Activated CD8-positive, alpha-beta T cell treated with anti-CD3 and anti-CD28 coated beads for 36 hours (primary cell): ENCODE measurements around the gene RGS17. TPM values are rescaled to one million over a fixed set of nuclear protein-coding genes. Genes with fewer than 3 reads are reported as not detected.

ENCODE experiments used
- ATAC-seq: fragments of 200-7000 bp; cut with Tn5 transposase; one replicate; pipeline ENCODE4 v1.10.0; 2021; ENCODE audit warnings: mild to moderate bottlenecking, moderate library complexity
- CTCF ChIA-PET: fragments of 350-600 bp; sonication (Branson Sonifier 250); formaldehyde crosslinking; loops from one replicate; lab custom pipeline; 2021; ENCODE audit warnings: antibody characterized with exemption; lab: Charles Lee
- POLR2A ChIA-PET: fragments of 350-600 bp; sonication (Branson Sonifier 250); formaldehyde crosslinking; loops from one replicate; lab custom pipeline; 2021; ENCODE audit warnings: antibody characterized with exemption; lab: Charles Lee
- DNase-seq: peaks from one replicate; pipeline ENCODE4 v3.0.0-alpha.2; 2020
- H3K27ac Mint-ChIP-seq: one replicate; pipeline ENCODE4 v1.8.0; 2021; ENCODE audit warnings: mild to moderate bottlenecking, mixed read lengths
- H3K27me3 Mint-ChIP-seq: one replicate; pipeline ENCODE4 v1.8.0; 2021; ENCODE audit warnings: mixed read lengths
- H3K36me3 Mint-ChIP-seq: one replicate; pipeline ENCODE4 v1.8.0; 2021; ENCODE audit warnings: low read depth, mixed read lengths
- H3K4me1 Mint-ChIP-seq: one replicate; pipeline ENCODE4 v1.8.0; 2021; ENCODE audit warnings: low read depth, mixed read lengths
- H3K4me3 Mint-ChIP-seq: one replicate; pipeline ENCODE4 v1.8.0; 2021; ENCODE audit warnings: mild to moderate bottlenecking, moderate library complexity, mixed read lengths
- H3K9me3 Mint-ChIP-seq: one replicate; pipeline ENCODE4 v1.8.0; 2021; ENCODE audit warnings: mixed read lengths
- CTCF ChIP-seq: fragments of 200-600 bp; IDR thresholded peaks from one replicate; pipeline ENCODE4 v1.8.0; 2022; ENCODE audit warnings: antibody characterized with exemption, mild to moderate bottlenecking
- intact Hi-C: fragments of 100-400 bp; cut with micrococcal nuclease; formaldehyde crosslinking; loops from one replicate; pipeline ENCODE4 v1.10.0; 2022
- total RNA-seq, 2 experiments: library from RNA; stranded (reverse); gene quantifications; one replicate each; pipeline ENCODE4 v1.2.3, GENCODE V29; 2021

RGS17 gene
- total RNA-seq, 2 experiments from 2014 or later, result not detected

DNA sequence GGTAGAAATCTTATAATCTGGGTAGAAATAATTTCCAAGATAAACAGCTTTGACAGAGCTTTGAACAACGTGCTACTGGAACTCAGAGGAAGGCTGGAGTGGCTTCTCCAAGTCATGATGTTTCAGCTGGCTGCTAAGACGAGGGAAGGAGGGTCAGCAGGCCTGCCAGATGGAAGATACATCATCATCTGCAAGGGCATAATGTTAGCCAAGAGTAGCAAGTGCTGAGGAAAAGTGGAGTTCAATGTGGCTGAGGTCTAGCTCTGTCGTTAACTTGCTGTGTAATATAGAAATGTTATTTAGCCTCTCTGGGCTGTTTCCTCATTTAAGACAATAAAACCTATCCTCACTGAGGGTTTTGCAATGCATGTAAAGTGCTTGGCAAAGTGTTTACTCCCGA, 35.1 kb downstream of the RGS17 start:
- H3K9me3 Mint-ChIP-seq, result no peaks in the 10 kb centered on the region
- intact Hi-C loops, result no loop called here
- POLR2A ChIA-PET, result no interaction called here
- TF ChIP-seq CTCF, result no peak
- DNase-seq, result no peak
- H3K36me3 Mint-ChIP-seq, result no peaks in the 10 kb centered on the region
- peaks cover 3% of the 10 kb centered on the region for H3K4me1 Mint-ChIP-seq
- CTCF ChIA-PET, result no interaction called here
- no peak overlapping the region for H3K27ac Mint-ChIP-seq
- no peak for ATAC-seq
- H3K4me3 Mint-ChIP-seq, result no peak overlapping the region
- H3K27me3 Mint-ChIP-seq, result peaks cover 7% of the 10 kb centered on the region

- TF ChIP-seq CTCF, result no peak
- ChIA-PET POLR2A (no interaction called here), CTCF (no interaction called here)
- Mint-ChIP-seq H3K4me1 (peaks cover 3% of the 10 kb centered on the region), H3K27ac (no peak overlapping the region), H3K27me3 (no peaks in the 10 kb centered on the region), H3K4me3 (no peak overlapping the region), H3K9me3 (no peaks in the 10 kb centered on the region), H3K36me3 (no peaks in the 10 kb centered on the region)
- intact Hi-C loops, result no loop called here
- ATAC-seq (no peak), DNase-seq (no peak)
These were observed 38.7 kb downstream of the RGS17 start for GRCh38 chr6:153092082-153093013.

DNA sequence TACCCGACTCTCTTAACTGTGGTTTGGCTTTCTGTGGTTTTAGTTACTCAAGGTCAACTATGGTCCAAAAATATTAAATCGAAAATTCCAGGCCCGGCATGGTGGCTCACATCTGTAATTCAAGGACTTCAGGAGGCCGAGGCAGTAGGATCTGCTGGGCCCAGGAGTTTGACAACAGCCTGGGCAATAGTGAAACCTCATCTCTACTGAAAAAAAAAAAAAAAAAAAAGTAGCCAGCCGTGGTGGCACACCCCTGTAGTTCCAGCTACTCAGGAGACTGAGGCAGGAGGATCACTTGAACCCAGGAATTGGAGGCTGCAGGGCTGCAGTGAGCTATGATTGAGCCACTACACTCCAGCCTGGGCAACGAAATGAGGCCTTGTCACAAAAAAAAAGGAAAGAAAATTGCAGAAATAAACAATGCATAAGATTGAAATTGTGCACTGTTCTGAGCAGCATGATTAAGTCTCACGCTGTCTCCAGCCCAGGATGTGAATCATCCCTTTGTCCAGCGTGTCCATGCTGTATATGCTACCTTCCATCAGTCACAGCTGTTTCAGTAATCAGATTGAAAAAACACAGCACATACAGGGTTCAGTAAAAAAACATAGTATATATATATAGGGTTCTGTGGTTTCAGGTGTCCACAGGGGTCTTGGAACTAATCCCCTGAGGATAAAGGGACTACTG, 40.7 kb downstream of the RGS17 start:
- H3K4me3 Mint-ChIP-seq, result no peak overlapping the region
- CTCF ChIA-PET, result no interaction called here

GRCh38 chr6:153088796-153089195, 42.3 kb downstream of the RGS17 start:
- peaks cover 3% of the 10 kb centered on the region for H3K4me1 Mint-ChIP-seq
- no peak overlapping the region for H3K4me3 Mint-ChIP-seq
- H3K36me3 Mint-ChIP-seq, result no peaks in the 10 kb centered on the region
- DNase-seq (no peak), ATAC-seq (no peak)
- ChIA-PET POLR2A (interaction anchor here (0.7 kb wide), 1 partner anchor 8 kb away, joined by 3 read pairs; no protein-coding TSS in a partner anchor), CTCF (no interaction called here)
- H3K27me3 Mint-ChIP-seq, result peaks cover 2% of the 10 kb centered on the region
- no peak for TF ChIP-seq CTCF
- H3K27ac Mint-ChIP-seq, result no peak overlapping the region
- H3K9me3 Mint-ChIP-seq, result no peaks in the 10 kb centered on the region
- intact Hi-C loops, result no loop called here

More for the DNA sequence above, 40.7 kb downstream of the RGS17 start:
- no peak for TF ChIP-seq CTCF
- DNase-seq (no peak), ATAC-seq (no peak)
- intact Hi-C loops, result no loop called here
- Mint-ChIP-seq H3K27me3 (no peaks in the 10 kb centered on the region), H3K9me3 (no peaks in the 10 kb centered on the region), H3K36me3 (no peaks in the 10 kb centered on the region), H3K27ac (no peak overlapping the region), H3K4me1 (peaks cover 3% of the 10 kb centered on the region)
- POLR2A ChIA-PET, result interaction anchor here (0.7 kb wide), 1 partner anchor 18 kb away, joined by 4 read pairs; no protein-coding TSS in a partner anchor
